GDM1 (cell line): ENCODE results near the gene TAF5.
A peak's percentile ranks its signal among the peaks of the same experiment; 100 is the strongest.
"Not testable (repeated sequence)": the region's sequence is repeated elsewhere in the genome, so short reads cannot be mapped to it uniquely, and the experiment has no call there.

Source experiments
- DNase-seq: peaks from one replicate; lab custom pipeline; 2025; lab: John Stamatoyannopoulos, UW

TAF5 gene

DNA sequence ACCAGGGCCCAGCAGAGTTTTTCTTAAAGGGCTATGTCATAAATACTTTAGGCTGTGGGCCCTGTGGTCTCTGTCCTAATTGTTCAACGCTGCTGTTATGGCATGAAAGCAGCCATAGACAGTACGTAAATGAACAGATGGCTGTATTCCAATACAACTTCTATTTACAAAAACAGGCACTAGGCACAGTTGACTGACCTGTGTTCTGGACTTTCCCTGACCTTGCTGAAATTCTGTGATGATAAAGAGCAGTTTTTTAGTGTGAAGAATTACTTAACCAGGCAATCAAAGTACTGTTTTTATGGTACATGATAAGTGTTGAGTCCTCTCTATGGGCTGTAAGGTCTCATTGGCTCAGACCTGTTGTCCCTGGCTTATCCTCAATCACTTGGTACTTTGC is 45.8 kb downstream of the TAF5 start:
- DNase-seq = no peak

DNA sequence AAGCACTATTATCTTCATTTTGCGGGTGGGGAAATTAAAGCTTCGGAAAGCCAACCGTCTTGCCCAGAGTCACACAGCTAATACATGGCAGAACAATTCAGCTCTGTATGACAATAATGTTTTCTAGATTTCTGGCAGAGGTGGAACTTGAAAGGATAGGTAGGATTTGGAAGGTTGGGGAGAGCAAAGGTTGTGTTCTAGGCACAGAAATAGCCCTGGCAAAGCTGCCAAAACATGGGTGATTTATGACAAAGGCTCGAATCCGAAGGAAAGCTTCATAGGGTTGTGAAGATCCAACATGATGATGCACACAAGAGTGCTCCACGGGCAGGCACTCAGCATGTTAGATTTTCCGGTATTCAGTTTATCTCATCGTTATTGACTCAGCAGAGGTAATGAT is 47.8 kb downstream of the TAF5 start:
- no peak for DNase-seq

DNA sequence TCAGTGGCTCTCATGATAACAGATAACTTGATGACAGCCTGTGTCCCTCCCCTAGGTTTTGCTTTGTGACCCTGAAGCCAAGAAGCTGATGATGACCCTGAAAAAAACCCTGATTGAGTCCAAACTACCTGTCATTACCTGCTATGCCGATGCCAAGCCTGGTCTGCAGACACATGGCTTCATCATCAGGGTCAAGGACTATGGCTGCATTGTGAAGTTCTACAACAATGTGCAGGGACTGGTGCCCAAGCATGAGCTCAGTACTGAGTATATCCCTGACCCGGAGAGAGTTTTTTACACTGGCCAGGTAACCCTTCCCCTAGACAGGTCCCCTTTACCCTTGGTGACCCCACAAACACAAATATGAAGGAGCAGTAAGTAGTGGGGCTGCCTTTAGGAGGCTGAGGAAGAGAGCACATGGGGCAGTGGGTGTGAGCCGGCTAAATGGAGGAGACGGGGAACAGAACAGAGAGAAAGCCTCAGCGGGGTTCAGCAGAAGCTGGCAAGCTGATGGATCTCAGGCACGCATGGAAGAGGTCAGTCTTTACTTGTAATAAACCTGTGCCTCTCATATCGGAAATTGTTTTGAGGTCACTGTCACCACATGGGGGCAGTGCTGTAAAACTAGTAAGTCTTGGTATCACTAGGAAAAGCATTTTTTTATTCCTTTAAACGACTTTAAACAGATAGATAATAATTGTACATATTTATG is 48.8 kb downstream of the TAF5 start:
- DNase-seq = peak; percentile 24

DNA sequence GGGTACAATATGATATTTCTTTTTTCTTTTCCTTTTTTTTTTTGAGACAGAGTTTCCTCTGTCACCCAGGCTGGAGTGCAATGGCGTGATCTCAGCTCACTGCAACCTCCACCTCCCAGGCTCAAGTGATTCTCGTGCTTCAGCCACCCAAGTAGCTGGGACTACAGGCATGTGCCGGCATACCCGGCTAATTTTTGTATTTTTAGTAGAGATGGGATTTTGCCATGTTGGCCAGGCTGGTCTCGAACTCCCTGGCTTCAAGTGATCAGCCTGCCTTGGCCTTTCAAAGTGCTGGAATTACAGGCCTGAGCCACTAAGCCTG is 49.3 kb downstream of the TAF5 start:
- not testable (repeated sequence) for DNase-seq

DNA sequence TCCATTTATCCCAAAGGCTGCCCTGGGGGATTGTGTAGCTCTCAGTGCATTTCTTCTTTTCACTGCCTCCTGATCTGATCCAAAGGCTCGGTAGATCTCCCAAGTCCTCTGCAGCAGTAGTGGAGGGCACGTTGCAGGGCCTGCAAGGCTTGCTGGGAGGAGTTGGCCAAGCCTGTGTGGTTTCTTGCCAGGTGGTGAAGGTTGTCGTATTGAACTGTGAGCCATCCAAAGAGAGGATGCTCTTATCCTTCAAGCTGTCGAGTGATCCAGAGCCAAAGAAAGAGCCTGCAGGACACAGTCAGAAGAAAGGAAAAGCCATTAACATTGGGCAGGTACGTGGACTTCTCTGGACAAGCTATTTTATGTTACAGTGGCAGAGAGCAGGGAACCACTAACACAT is 49.8 kb downstream of the TAF5 start:
- DNase-seq = no peak

DNA sequence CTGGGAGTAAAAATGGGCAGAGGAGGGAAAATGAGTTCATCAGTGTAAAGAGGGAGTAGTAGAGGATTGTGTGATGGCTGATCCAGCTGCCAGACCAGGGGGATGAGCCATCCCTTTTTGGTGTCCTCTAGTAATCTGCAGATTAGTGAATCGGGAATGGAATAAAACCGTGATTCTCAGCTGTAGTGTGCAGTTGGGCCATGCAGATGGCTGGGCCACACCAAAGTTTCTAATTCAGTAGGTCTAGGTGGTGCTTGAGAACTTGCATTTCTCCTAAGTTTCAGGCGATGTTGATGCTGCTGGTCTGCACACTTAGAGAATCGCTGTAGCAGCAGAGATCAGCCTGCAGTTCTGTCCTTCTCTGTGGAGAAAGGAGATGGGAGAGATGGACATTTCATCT is 51.3 kb downstream of the TAF5 start:
- DNase-seq = no peak

DNA sequence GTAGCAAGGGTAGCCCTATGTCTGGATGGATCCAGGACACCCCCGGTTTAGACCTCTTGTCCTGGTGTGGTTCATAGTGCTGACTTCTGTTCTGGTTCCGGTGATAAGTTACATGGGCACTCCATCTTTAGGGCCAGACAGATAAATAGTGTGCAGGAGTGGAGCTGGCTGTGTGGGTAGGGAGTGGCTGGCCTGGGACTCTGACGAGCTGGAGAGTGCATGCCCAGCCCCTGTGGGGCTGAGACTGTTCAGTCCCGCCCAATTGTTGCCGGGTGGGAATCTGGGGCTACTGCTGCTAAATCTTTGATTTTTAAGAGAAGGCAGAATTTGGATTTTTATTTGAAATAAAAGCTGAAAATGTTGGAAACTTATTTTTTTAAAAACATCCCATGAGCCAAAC is 56.0 kb downstream of the TAF5 start:
- DNase-seq = no peak

DNA sequence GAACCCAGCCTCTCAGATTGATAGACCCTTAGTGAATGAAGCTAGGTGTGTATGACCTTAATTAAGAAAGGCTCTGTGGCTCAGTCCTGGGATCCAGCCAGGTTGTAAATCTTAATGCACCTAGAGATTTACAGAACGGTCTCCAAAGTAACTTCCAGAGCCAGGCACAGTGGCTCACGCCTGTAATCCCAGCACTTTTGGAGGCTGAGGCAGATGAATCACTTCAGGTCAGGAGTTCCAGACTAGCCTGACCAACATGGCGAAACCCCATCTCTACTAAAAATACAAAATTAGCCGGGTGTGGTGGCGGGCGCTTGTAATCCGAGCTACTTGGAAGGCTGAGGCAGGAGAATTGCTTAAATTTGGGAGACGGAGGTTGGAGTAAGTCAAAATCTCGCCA is 60.1 kb downstream of the TAF5 start:
- DNase-seq = no peak

DNA sequence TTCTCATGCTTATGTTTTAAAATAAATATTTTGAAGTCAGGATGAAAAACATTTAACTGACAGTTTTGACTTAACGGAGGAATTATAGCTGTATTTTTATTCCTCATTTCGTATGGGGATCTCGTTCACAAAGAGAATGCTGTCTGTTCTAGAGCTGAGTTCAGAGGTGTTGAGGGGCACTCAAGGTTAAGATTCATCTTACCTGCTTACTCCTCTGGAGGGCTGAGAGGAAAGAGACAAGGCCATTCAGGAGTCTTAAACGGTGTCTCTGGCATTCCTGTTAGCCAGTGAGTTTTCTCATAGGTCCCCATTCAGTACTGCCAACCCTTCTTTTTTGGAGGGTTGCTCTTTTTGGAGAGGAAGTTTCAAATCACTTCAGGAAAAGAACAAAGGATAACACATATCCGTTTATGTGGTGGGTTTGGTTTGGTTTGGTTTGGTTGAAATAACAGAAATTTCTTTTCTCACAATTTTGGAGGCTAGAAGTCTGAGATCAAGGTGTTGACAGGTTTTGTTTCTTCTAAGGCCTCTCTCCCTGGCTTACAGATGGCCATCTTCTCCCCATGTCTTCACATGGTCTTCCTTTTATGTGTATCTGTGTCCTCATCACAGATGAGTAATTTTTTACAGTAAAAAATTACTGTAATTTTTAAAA is 61.3 kb downstream of the TAF5 start:
- DNase-seq = no peak

DNA sequence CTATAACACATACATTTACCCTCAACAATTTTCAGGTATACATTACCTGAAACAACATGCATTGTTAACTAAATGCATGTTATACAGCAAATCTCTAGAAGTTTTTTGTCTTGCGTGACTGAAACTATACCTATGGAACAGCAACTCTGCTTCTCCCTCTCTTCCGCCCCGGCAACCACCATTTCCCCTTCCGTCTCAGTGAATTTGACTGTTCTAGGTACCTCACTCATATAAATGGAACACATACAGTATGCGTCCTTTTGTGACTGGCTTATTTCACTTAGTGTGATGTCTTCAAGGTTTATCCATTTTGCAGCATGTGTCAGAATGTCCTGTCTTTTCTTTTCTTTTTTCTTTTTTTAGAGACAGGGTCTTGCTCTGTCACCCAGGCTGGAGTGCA is 61.9 kb downstream of the TAF5 start:
- DNase-seq = no peak

DNA sequence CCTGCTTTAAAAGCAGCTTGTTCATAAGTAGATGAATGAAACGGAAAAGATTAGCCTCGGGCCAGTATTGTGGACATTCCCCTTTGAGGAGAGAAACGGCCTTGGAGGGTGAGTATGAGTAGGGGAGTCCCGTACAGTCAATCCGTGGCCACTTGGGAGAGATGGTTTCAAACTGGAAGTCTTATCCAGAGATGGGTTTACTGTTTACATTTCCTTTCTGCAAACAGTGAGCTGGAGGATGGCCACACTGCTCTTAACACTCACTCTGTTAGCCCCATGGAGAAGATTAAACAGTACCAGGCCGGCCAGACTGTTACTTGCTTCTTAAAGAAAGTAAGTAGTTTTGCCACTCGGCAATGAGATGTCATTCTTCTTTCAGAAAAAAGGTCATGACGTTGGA is 64.1 kb downstream of the TAF5 start:
- no peak for DNase-seq

DNA sequence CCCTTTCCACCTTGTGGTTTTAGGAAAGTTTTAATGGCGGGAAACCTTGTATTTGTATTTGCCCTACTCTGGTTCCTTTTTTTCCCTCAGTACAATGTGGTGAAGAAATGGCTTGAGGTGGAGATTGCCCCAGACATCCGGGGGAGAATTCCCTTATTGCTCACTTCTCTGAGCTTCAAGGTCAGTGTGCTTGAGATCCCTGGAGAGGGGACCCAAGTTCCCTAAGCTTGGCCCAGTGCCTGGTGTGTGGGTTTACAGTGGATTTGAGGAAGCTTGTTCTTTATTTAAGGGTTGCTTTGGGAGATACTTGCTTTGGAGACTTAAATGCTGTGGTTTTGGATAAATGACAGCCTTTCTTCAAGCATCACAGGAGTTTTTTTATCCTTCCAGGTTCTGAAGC is 66.1 kb downstream of the TAF5 start:
- DNase-seq = no peak
